Neuronal stem cell (in vitro differentiated cells): Measurements from ENCODE around the gene LZTS2.

Experiments
- DNase-seq: peaks from one replicate; pipeline ENCODE4 v3.0.0-alpha.2; 2013; ENCODE audit warnings: low spot score
- H2AFZ ChIP-seq: one replicate; pipeline ENCODE4 v1.6.1; 2013; ENCODE audit warnings: mild to moderate bottlenecking, low read length, inconsistent platforms
- H2AK5ac ChIP-seq: 2 replicates; pipeline ENCODE4 v1.6.1; 2013; ENCODE audit warnings: low read depth, mild to moderate bottlenecking, inconsistent platforms, low read length, moderate library complexity, mixed read lengths
- H2BK120ac ChIP-seq: 2 replicates; pipeline ENCODE4 v1.6.1; 2013; ENCODE audit warnings: low read depth, mild to moderate bottlenecking, inconsistent platforms, low read length, moderate library complexity, mixed read lengths
- H2BK12ac ChIP-seq: one replicate; pipeline ENCODE4 v1.6.1; 2013; ENCODE audit warnings: low read length, inconsistent platforms
- H2BK15ac ChIP-seq: 2 replicates; pipeline ENCODE4 v1.6.1; 2013; ENCODE audit warnings: mild to moderate bottlenecking, low read length, inconsistent platforms, mixed read lengths
- H2BK5ac ChIP-seq: one replicate; pipeline ENCODE4 v1.6.1; 2013; ENCODE audit warnings: inconsistent platforms, mild to moderate bottlenecking, low read length, moderate library complexity
- H3K14ac ChIP-seq: one replicate; pipeline ENCODE4 v1.6.1; 2013; ENCODE audit warnings: low read length, inconsistent platforms
- H3K18ac ChIP-seq: 2 replicates; pipeline ENCODE4 v1.6.1; 2013; ENCODE audit warnings: low read length, inconsistent platforms
- H3K23ac ChIP-seq: 2 replicates; pipeline ENCODE4 v1.6.1; 2013; ENCODE audit warnings: low read depth, mild to moderate bottlenecking, mixed read lengths, low read length, inconsistent platforms; ENCODE audit not compliant: poor library complexity
- H3K27ac ChIP-seq: replicated peaks from 3 replicates; pipeline ENCODE4 v1.5.1; 2013; ENCODE audit warnings: low read length, inconsistent platforms
- H3K27me3 ChIP-seq, 3 experiments: 2 replicates each; pipeline ENCODE4 v1.6.1; 2013; ENCODE audit warnings: low read length in 3 of 3, mild to moderate bottlenecking in 2 of 3, inconsistent platforms in 1 of 3, low read depth in 1 of 3, mixed read lengths in 1 of 3, moderate library complexity in 1 of 3; ENCODE audit not compliant: control insufficient read depth in 3 of 3, insufficient read depth in 3 of 3
- H3K36me3 ChIP-seq, 2 donors: replicated peaks in 1 of 2; 2 replicates each; pipeline ENCODE4 v1.6.1; 2013; ENCODE audit warnings: low read length in 2 of 2; ENCODE audit not compliant: control insufficient read depth in 2 of 2, insufficient read depth in 2 of 2
- H3K4ac ChIP-seq: 2 replicates; pipeline ENCODE4 v1.6.1; 2013; ENCODE audit warnings: inconsistent platforms, mild to moderate bottlenecking, low read length, moderate library complexity
- H3K4me1 ChIP-seq, 2 donors: 1 replicate in 1 of 2; 2 replicates in 1 of 2; pipeline ENCODE4 v1.6.1; 2013; ENCODE audit warnings: low read length in 2 of 2, low read depth in 1 of 2; ENCODE audit not compliant: control insufficient read depth in 2 of 2, insufficient read depth in 1 of 2
- H3K4me2 ChIP-seq: one replicate; pipeline ENCODE4 v1.6.1; 2013; ENCODE audit warnings: mild to moderate bottlenecking, low read length, inconsistent platforms; ENCODE audit not compliant: insufficient read depth, poor library complexity, severe bottlenecking
- H3K4me3 ChIP-seq, 2 donors: 2 replicates each; pipeline ENCODE4 v1.5.1; 2013; ENCODE audit warnings: low read length in 2 of 2, mild to moderate bottlenecking in 2 of 2, inconsistent platforms in 1 of 2, moderate library complexity in 1 of 2
- H3K79me1 ChIP-seq: one replicate; pipeline ENCODE4 v1.6.1; 2013; ENCODE audit warnings: low read depth, mild to moderate bottlenecking, inconsistent platforms, low read length, moderate library complexity
- H3K9ac ChIP-seq: one replicate; pipeline ENCODE4 v1.6.1; 2013; ENCODE audit warnings: mild to moderate bottlenecking, low read depth, low read length, inconsistent platforms; ENCODE audit not compliant: poor library complexity
- H3K9me3 ChIP-seq, 2 donors: replicated peaks in 1 of 2; 2 replicates each; pipeline versions ENCODE3 to v1.6.1; 2013; ENCODE audit warnings: low read length in 2 of 2, mild to moderate bottlenecking in 2 of 2, inconsistent platforms in 1 of 2, low read depth in 1 of 2, mixed read lengths in 1 of 2, moderate library complexity in 1 of 2; ENCODE audit not compliant: control insufficient read depth in 2 of 2, insufficient read depth in 1 of 2
- H4K8ac ChIP-seq: one replicate; pipeline ENCODE4 v1.6.1; 2013; ENCODE audit warnings: low read depth, mild to moderate bottlenecking, inconsistent platforms, low read length, moderate library complexity
- H4K91ac ChIP-seq: one replicate; pipeline ENCODE4 v1.6.1; 2013; ENCODE audit warnings: low read length, low read depth, mild to moderate bottlenecking, inconsistent platforms; ENCODE audit not compliant: poor library complexity
- WGBS, 2 donors: extraction: QIAGEN DNeasy Blood & Tissue Kit; methylation state at CpG; one replicate each; pipeline ENCODE4 v1.1.7; 2013; ENCODE audit warnings: missing lambda C conversion rate in 2 of 2, mixed read lengths in 1 of 2; ENCODE audit not compliant: insufficient read length in 2 of 2, insufficient replicate concordance in 1 of 2; ENCODE audit errors: extremely low coverage in 2 of 2; 5-methylcytosine and 5-hydroxymethylcytosine counted together

Gene LZTS2

GRCh38 chr10:100965820-100966219, 33.8 kb upstream of the LZTS2 start:
- WGBS, 2 donors = no CpG with 5 or more reads among the region's 5 CpGs
- H3K14ac ChIP-seq = no peak overlapping the region
- H3K4me2 ChIP-seq = no peak overlapping the region
- peaks cover 5 to 62% of the 10 kb centered on the region in 2 donors for H3K36me3 ChIP-seq
- no peak overlapping the region for H2BK120ac ChIP-seq
- peaks cover 3% of the 10 kb centered on the region for H3K79me1 ChIP-seq
- H2AK5ac ChIP-seq = no peak overlapping the region
- no peak overlapping the region for H2BK5ac ChIP-seq
- H3K27me3 ChIP-seq = peaks cover 0 to 5% (median 0%) of the 10 kb centered on the region in 3 experiments
- H3K4me1 ChIP-seq = peaks cover 0 to 9% of the 10 kb centered on the region in 2 donors
- no peak overlapping the region for H2AFZ ChIP-seq
- no peak for DNase-seq
- no peak overlapping the region for H2BK15ac ChIP-seq
- H3K23ac ChIP-seq = no peak overlapping the region
- H3K18ac ChIP-seq = no peak overlapping the region
- H3K9me3 ChIP-seq = no peaks in the 10 kb centered on the region
- no peak overlapping the region for H3K27ac ChIP-seq
- H4K8ac ChIP-seq = no peak overlapping the region
- no peak overlapping the region for H3K9ac ChIP-seq
- no peak overlapping the region for H4K91ac ChIP-seq
- no peak overlapping the region for H3K4ac ChIP-seq
- no peak overlapping the region for H3K4me3 ChIP-seq
- H2BK12ac ChIP-seq = no peak overlapping the region

DNA sequence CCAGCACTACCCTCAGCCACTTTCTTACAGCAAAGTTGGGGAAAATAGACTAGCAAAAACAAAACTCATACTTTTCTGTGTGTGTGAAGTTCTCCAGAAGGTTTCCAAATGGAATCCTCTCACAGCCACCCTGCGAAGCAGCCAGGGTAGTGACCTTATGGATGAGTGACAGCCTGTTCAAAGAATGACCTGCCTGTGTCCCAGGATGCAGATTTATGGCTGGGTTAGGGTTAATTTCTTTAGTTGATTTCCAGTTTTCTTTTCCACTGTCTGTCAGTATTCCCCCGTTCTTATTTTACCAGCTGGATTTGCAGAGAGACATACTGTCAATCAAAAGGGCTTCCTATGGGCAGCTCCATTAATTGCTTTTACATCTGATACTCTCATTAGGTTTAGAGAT, 32.7 kb upstream of the LZTS2 start:
- Histone ChIP-seq H3K23ac (no peak overlapping the region), H3K4ac (no peak overlapping the region), H2BK12ac (no peak overlapping the region), H3K4me1 (peaks cover 2 to 12% of the 10 kb centered on the region in 2 donors), H2AFZ (no peak overlapping the region), H3K79me1 (peaks cover 3% of the 10 kb centered on the region), H3K9ac (no peak overlapping the region), H3K27me3 (peaks cover 0 to 5% (median 0%) of the 10 kb centered on the region in 3 experiments), H2AK5ac (no peak overlapping the region), H3K4me2 (no peak overlapping the region), H2BK15ac (no peak overlapping the region), H4K91ac (no peak overlapping the region), H2BK120ac (no peak overlapping the region), H2BK5ac (no peak overlapping the region), H3K4me3 (no peak overlapping the region), H3K14ac (no peak overlapping the region), H3K9me3 (no peaks in the 10 kb centered on the region), H4K8ac (no peak overlapping the region), H3K27ac (no peak overlapping the region), H3K36me3 (peaks cover 5 to 53% of the 10 kb centered on the region in 2 donors), H3K18ac (no peak overlapping the region)
- no CpG with 5 or more reads among the region's 2 CpGs for WGBS, 2 donors
- DNase-seq = no peak

GRCh38 chr10:100967332-100967731, 32.3 kb upstream of the LZTS2 start:
- no CpG with 5 or more reads among the region's 2 CpGs for WGBS, 2 donors
- H2BK120ac ChIP-seq = no peak overlapping the region

DNA sequence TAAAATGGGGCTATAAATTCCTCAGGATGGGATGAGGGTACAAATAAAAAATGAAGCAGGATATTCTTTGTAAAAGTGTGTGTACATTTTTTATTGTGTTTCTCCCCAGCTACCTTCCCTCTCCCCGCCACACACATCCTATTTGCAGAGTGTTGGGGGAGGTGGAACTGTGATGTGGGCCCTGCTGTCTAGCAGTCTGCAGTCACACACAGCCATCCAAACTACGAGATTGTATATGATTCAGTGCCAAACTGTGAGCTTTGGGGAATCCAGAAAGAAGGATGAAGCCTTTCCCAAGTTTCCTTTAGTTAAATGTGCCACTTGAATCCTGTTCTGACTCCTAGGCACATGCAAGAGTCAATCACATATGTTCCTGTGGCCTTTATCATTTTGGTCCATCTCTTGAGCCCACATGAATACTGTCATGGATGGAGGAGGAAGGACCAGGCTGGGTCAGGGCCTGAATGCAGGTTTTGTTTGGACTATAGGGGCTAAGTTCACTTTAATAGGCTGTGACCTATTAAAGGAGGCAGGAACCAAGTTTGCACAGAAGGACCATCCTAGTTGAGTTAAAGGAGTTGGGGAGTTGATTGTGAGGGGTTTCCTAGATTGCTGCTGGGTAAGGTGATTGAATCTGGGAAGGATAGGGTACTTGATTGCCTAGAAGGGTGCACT, 31.4 kb upstream of the LZTS2 start:
- H4K91ac ChIP-seq = no peak overlapping the region
- H4K8ac ChIP-seq = no peak overlapping the region
- no peak overlapping the region for H2BK120ac ChIP-seq
- H3K4me2 ChIP-seq = no peak overlapping the region
- H3K9ac ChIP-seq = no peak overlapping the region
- H3K4me3 ChIP-seq = no peak overlapping the region
- no peak overlapping the region for H3K14ac ChIP-seq
- H2BK12ac ChIP-seq = no peak overlapping the region
- peaks cover 0 to 5% (median 0%) of the 10 kb centered on the region in 3 experiments for H3K27me3 ChIP-seq
- no peak overlapping the region for H2BK5ac ChIP-seq
- peaks cover 2 to 18% of the 10 kb centered on the region in 2 donors for H3K4me1 ChIP-seq
- H3K27ac ChIP-seq = no peak overlapping the region
- peak overlapping the region; percentile 82 for H2AK5ac ChIP-seq
- no peak for DNase-seq
- peaks cover 3% of the 10 kb centered on the region for H3K79me1 ChIP-seq
- no CpG with 5 or more reads among the region's 2 CpGs for WGBS, 2 donors
- peaks cover 2 to 40% of the 10 kb centered on the region in 2 donors for H3K36me3 ChIP-seq
- H3K4ac ChIP-seq = no peak overlapping the region
- no peak overlapping the region for H3K23ac ChIP-seq
- H3K9me3 ChIP-seq = no peaks in the 10 kb centered on the region
- no peak overlapping the region for H2BK15ac ChIP-seq
- no peak overlapping the region for H3K18ac ChIP-seq
- no peak overlapping the region for H2AFZ ChIP-seq

More at GRCh38 chr10:100967332-100967731, 32.3 kb upstream of the LZTS2 start:
- Histone ChIP-seq H3K23ac (no peak overlapping the region), H3K27ac (no peak overlapping the region), H4K91ac (no peak overlapping the region), H2BK12ac (no peak overlapping the region), H3K27me3 (peaks cover 0 to 5% (median 0%) of the 10 kb centered on the region in 3 experiments), H3K18ac (no peak overlapping the region), H3K36me3 (peaks cover 5 to 48% of the 10 kb centered on the region in 2 donors), H2AK5ac (no peak overlapping the region), H3K14ac (no peak overlapping the region), H3K4me2 (no peak overlapping the region), H2BK15ac (no peak overlapping the region), H3K4me3 (no peak overlapping the region), H3K4me1 (peaks cover 2 to 16% of the 10 kb centered on the region in 2 donors), H2AFZ (no peak overlapping the region), H3K4ac (no peak overlapping the region), H3K9me3 (no peaks in the 10 kb centered on the region), H4K8ac (no peak overlapping the region), H2BK5ac (no peak overlapping the region), H3K79me1 (peaks cover 3% of the 10 kb centered on the region), H3K9ac (no peak overlapping the region)
- no peak for DNase-seq
